ENCODE data around the gene AKAP8L. TPM values are rescaled to one million over a fixed set of nuclear protein-coding genes. Genes with fewer than 3 reads are reported as not detected.

The AKAP8L gene
- total RNA-seq, 1 experiment from 2014 or later: 106 TPM

- BruUV-seq (replicated peaks): no TSS peak
- Histone ChIP-seq H3K4me2 (ENCODE audit: low read length) (no peak overlapping the region), H2AFZ (ENCODE audit: low read depth, low read length, poor library complexity, severe bottlenecking) (no peak overlapping the region)
These were observed 18.8 kb upstream of the AKAP8L start for GRCh38 chr19:15437355-15438123.

GRCh38 chr19:15436826-15437110, 18.0 kb upstream of the AKAP8L start:
- Histone ChIP-seq H3K27ac (ENCODE audit: low read depth, low read length) (no peak overlapping the region), H3K4me1 (ENCODE audit: control insufficient read depth in 1 of 2, insufficient read depth in 2 of 2, low read length in 2 of 2) (peaks cover 6 to 10% of the 10 kb centered on the region in 2 experiments), H3K79me2 (ENCODE audit: insufficient read depth, low read length) (peaks cover 5% of the 10 kb centered on the region), H3K9ac (ENCODE audit: low read length) (no peak overlapping the region), H3K4me3 (replicated peaks in 1 of 2; ENCODE audit: low read depth in 1 of 2, low read length in 2 of 2) (no peak overlapping the region), H3K36me3 (ENCODE audit: control insufficient read depth in 1 of 2, insufficient read depth in 2 of 2, low read length in 2 of 2) (no peaks in the 10 kb centered on the region; a peak in 1 of 4 replicates), H3K27me3 (ENCODE audit: insufficient read depth, low read length) (no peaks in the 10 kb centered on the region), H2AFZ (ENCODE audit: low read depth, low read length, poor library complexity, severe bottlenecking) (no peak overlapping the region), H3K9me2 (ENCODE audit: insufficient read depth) (no peaks in the 10 kb centered on the region), H3K9me3 (ENCODE audit: control insufficient read depth in 1 of 2, insufficient read depth in 1 of 2, low read depth in 1 of 2, low read length in 2 of 2) (no peaks in the 10 kb centered on the region), H4K20me1 (ENCODE audit: insufficient read depth) (no peaks in the 10 kb centered on the region), H3K4me2 (ENCODE audit: low read length) (no peak overlapping the region)
- ChIA-PET POLR2A (interaction anchor here (1.7 kb wide), 1 partner anchor 18 kb away, joined by 5 read pairs; the partner anchor contains the start of gene AKAP8L), RAD21 (ENCODE audit: low non-redundant PET in 1 of 2, low total read pairs in 2 of 2, uncharacterized antibody in 2 of 2, unreplicated experiment in 2 of 2) (no interaction called here), CTCF (no interaction called here)
- no TSS peak for BruUV-seq (replicated peaks)
- TF ChIP-seq REST (IDR thresholded peaks at IDR 0.05; ENCODE audit: low read depth) (no peak), RAD21 (IDR thresholded peaks at IDR 0.05; ENCODE audit: low read depth) (no peak), EZH2phosphoT487 (IDR thresholded peaks at IDR 0.05; ENCODE audit: borderline replicate concordance) (no peak), TCF7L2 (IDR thresholded peaks at IDR 0.05; ENCODE audit: borderline replicate concordance, extremely low read depth, insufficient read depth, insufficient read length) (no peak), ELF1 (IDR thresholded peaks at IDR 0.05; ENCODE audit: borderline replicate concordance, low read depth) (no peak), SIN3A (IDR thresholded peaks at IDR 0.05; ENCODE audit: low read depth) (no peak), CBX3 (IDR thresholded peaks at IDR 0.05; ENCODE audit: low read depth) (no peak)
- intact Hi-C loops (cut with micrococcal nuclease): no loop called here
- no peak for ATAC-seq
- no peak for DNase-seq (ENCODE audit: low read depth, low spot score)

More at GRCh38 chr19:15437355-15438123, 18.8 kb upstream of the AKAP8L start:
- RAD21 ChIA-PET (ENCODE audit: low non-redundant PET in 1 of 2, low total read pairs in 2 of 2, uncharacterized antibody in 2 of 2, unreplicated experiment in 2 of 2): interaction anchor here in 1 of 2 experiments (0.6 kb wide), 1 partner anchor 78 kb away, joined by 5 read pairs; no protein-coding TSS in a partner anchor
- Histone ChIP-seq H3K79me2 (ENCODE audit: insufficient read depth, low read length) (no peaks in the 10 kb centered on the region), H3K27me3 (ENCODE audit: insufficient read depth, low read length) (no peaks in the 10 kb centered on the region), H3K9me3 (ENCODE audit: control insufficient read depth in 1 of 2, insufficient read depth in 1 of 2, low read depth in 1 of 2, low read length in 2 of 2) (no peaks in the 10 kb centered on the region), H3K4me1 (ENCODE audit: control insufficient read depth in 1 of 2, insufficient read depth in 2 of 2, low read length in 2 of 2) (peaks cover 6 to 10% of the 10 kb centered on the region in 2 experiments), H3K4me3 (replicated peaks in 1 of 2; ENCODE audit: low read depth in 1 of 2, low read length in 2 of 2) (no peak overlapping the region), H3K36me3 (ENCODE audit: control insufficient read depth in 1 of 2, insufficient read depth in 2 of 2, low read length in 2 of 2) (no peaks in the 10 kb centered on the region), H4K20me1 (ENCODE audit: insufficient read depth) (no peaks in the 10 kb centered on the region), H3K9me2 (ENCODE audit: insufficient read depth) (no peaks in the 10 kb centered on the region), H3K9ac (ENCODE audit: low read length) (no peak overlapping the region), H3K27ac (ENCODE audit: low read depth, low read length) (no peak overlapping the region)
- CTCF ChIA-PET: no interaction called here
- intact Hi-C loops (cut with micrococcal nuclease): no loop called here
- ATAC-seq (no peak), DNase-seq (ENCODE audit: low read depth, low spot score) (no peak)
- TF ChIP-seq EZH2 (IDR thresholded peaks at IDR 0.05) (no peak), ELF1 (IDR thresholded peaks at IDR 0.05; ENCODE audit: borderline replicate concordance, low read depth) (no peak), ZNF274 (IDR thresholded peaks at IDR 0.05; ENCODE audit: low read depth, low read length) (no peak), SIN3A (IDR thresholded peaks at IDR 0.05; ENCODE audit: low read depth) (no peak), JUND (IDR thresholded peaks at IDR 0.05) (no peak), ATF3 (IDR thresholded peaks at IDR 0.05) (no peak), MAX (IDR thresholded peaks at IDR 0.05) (no peak), FOSL1 (IDR thresholded peaks at IDR 0.05; ENCODE audit: low read depth) (no peak), CEBPB (IDR thresholded peaks at IDR 0.05; ENCODE audit: low read depth) (no peak), EZH2phosphoT487 (IDR thresholded peaks at IDR 0.05; ENCODE audit: borderline replicate concordance) (no peak)
- POLR2A ChIA-PET: interaction anchor here (1.7 kb wide), 1 partner anchor 19 kb away, joined by 5 read pairs; the partner anchor contains the start of gene AKAP8L

All from HCT116 (cell line).